ENCODE data around the gene TACC3. TPM values are rescaled to one million over a fixed set of nuclear protein-coding genes. Genes with fewer than 3 reads are reported as not detected.

The TACC3 gene
- total RNA-seq, 1 experiment from 2014 or later = 32.0 TPM

DNA sequence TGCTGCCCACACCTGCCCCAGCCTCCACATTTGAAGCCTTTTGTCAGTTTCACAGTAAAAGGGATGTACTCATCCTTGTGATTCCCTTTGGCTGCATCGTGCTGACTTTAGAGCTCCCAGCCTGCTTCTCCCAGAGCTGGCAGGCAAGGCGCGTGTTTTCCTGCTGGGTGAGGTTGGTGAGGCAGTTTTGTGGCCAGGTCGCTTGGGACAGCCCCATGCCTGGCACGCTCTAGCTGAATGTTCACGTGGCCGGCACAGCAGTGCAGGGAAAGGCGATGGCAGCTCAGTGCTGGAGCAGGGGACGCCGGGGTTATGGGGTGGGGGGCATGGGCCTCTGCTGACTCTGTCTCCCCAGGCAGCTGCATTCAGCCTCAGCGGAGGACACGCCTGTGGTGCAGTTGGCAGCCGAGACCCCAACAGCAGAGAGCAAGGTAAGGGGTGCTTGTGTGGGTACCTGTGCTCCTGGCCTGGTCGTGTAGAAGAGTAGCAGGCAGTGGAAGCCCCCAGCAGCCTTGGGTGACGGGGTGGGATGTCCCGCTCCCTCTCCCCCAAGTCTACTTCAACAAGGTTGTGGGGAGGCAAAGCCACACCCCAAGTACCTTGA, 9.3 kb downstream of the TACC3 start:
- no peak overlapping the region for H3K4me3 ChIP-seq (ENCODE audit: low read length)
- peaks cover 51% of the 10 kb centered on the region for H3K4me1 ChIP-seq (ENCODE audit: insufficient read depth, low read length)
- DNase-seq (no peak), ATAC-seq (no peak)
- H3K27me3 ChIP-seq (ENCODE audit: low read length) = no peaks in the 10 kb centered on the region
- H3K9me3 ChIP-seq (ENCODE audit: low read length) = no peaks in the 10 kb centered on the region
- BruUV-seq (replicated peaks) = no TSS peak
- H2AFZ ChIP-seq (ENCODE audit: low read length) = no peak overlapping the region
- TF ChIP-seq EZH2 (IDR thresholded peaks at IDR 0.05; ENCODE audit: low read length, unreplicated experiment) (no peak), CTCF (conservative IDR thresholded peaks at IDR 0.05; ENCODE audit: low read depth, low read length) (no peak), EZH2phosphoT487 (IDR thresholded peaks at IDR 0.05; ENCODE audit: borderline replicate concordance, low read length) (no peak)
- intact Hi-C loops (cut with micrococcal nuclease) = no loop called here
- H4K20me1 ChIP-seq (ENCODE audit: low read length) = peaks cover 14% of the 10 kb centered on the region; the same call in 1 of the 2 replicates
- H3K4me2 ChIP-seq (ENCODE audit: low read length) = peak overlapping the region; percentile 43; the same call in 1 of the 2 replicates
- H3K9me2 ChIP-seq (replicated peaks; ENCODE audit: low read length) = no peaks in the 10 kb centered on the region
- POLR2A ChIA-PET (ENCODE audit: unreplicated experiment) = interaction anchor here (0.6 kb wide), 1 partner anchor 453 kb away, joined by 3 read pairs; no protein-coding TSS in a partner anchor
- peak overlapping the region; percentile 83 for H3K27ac ChIP-seq (ENCODE audit: low read length)
- CTCF ChIA-PET = interaction anchor here (1.8 kb wide), 1 partner anchor 37 kb away, joined by 20 read pairs; no protein-coding TSS in a partner anchor
- no peaks in the 10 kb centered on the region for H3F3A ChIP-seq (ENCODE audit: low read length, unreplicated experiment)
- H3K79me2 ChIP-seq (ENCODE audit: low read length) = peaks cover 49% of the 10 kb centered on the region
- no peak overlapping the region; the same call in 1 of the 2 replicates for H3K9ac ChIP-seq (ENCODE audit: low read length)
- peaks cover 53% of the 10 kb centered on the region for H3K36me3 ChIP-seq (ENCODE audit: low read depth, low read length)

GRCh38 chr4:1731180-1731579, 9.9 kb downstream of the TACC3 start:
- peaks cover 53% of the 10 kb centered on the region for H3K36me3 ChIP-seq (ENCODE audit: low read depth, low read length)
- H3K9me3 ChIP-seq (ENCODE audit: low read length) = no peaks in the 10 kb centered on the region
- TF ChIP-seq CTCF (conservative IDR thresholded peaks at IDR 0.05; ENCODE audit: low read depth, low read length) (no peak), EZH2phosphoT487 (IDR thresholded peaks at IDR 0.05; ENCODE audit: borderline replicate concordance, low read length) (no peak), EZH2 (IDR thresholded peaks at IDR 0.05; ENCODE audit: low read length, unreplicated experiment) (no peak)
- H3K4me1 ChIP-seq (ENCODE audit: insufficient read depth, low read length) = peaks cover 47% of the 10 kb centered on the region
- peaks cover 14% of the 10 kb centered on the region; the same call in 1 of the 2 replicates for H4K20me1 ChIP-seq (ENCODE audit: low read length)
- peak; percentile 67 for ATAC-seq
- peak overlapping the region; percentile 43; the same call in 1 of the 2 replicates for H3K4me2 ChIP-seq (ENCODE audit: low read length)
- H3K9me2 ChIP-seq (replicated peaks; ENCODE audit: low read length) = no peaks in the 10 kb centered on the region
- H3K4me3 ChIP-seq (ENCODE audit: low read length) = no peak overlapping the region
- peaks cover 46% of the 10 kb centered on the region for H3K79me2 ChIP-seq (ENCODE audit: low read length)
- BruUV-seq (replicated peaks) = no TSS peak
- no peak overlapping the region for H2AFZ ChIP-seq (ENCODE audit: low read length)
- CTCF ChIA-PET = no interaction called here
- H3F3A ChIP-seq (ENCODE audit: low read length, unreplicated experiment) = no peaks in the 10 kb centered on the region
- POLR2A ChIA-PET (ENCODE audit: unreplicated experiment) = no interaction called here
- H3K27me3 ChIP-seq (ENCODE audit: low read length) = no peaks in the 10 kb centered on the region
- peak; percentile 88 for DNase-seq
- intact Hi-C loops (cut with micrococcal nuclease) = no loop called here
- H3K27ac ChIP-seq (ENCODE audit: low read length) = peak overlapping the region; percentile 83
- H3K9ac ChIP-seq (ENCODE audit: low read length) = no peak overlapping the region; the same call in 1 of the 2 replicates

DNA sequence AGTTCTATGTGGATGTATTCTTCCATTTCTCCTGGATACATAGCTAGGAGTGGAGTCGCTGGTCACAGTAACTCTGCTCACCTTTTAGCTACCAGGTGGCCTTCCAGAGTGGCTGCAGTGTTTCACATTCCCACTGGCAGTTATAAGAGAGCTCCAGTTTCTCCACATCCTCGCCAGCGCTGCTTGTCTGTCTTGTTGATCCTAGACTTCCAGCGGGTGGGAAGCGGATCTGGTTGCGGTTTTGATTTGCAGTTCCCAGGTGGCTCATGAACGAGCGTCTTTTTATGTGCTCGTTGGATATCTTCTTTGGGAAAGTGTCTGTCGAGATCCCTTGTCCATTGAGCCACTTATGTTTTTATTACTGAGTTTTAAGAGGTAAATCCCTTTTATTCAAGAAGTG, 11.6 kb downstream of the TACC3 start:
- H4K20me1 ChIP-seq (ENCODE audit: low read length) = peaks cover 14% of the 10 kb centered on the region; the same call in 1 of the 2 replicates
- ATAC-seq (no peak), DNase-seq (no peak)
- TF ChIP-seq EZH2phosphoT487 (IDR thresholded peaks at IDR 0.05; ENCODE audit: borderline replicate concordance, low read length) = no peak
- H3K79me2 ChIP-seq (ENCODE audit: low read length) = peaks cover 43% of the 10 kb centered on the region
- H2AFZ ChIP-seq (ENCODE audit: low read length) = no peak overlapping the region
- peaks cover 30% of the 10 kb centered on the region for H3K4me1 ChIP-seq (ENCODE audit: insufficient read depth, low read length)
- no peak overlapping the region for H3K4me2 ChIP-seq (ENCODE audit: low read length)
- ChIA-PET POLR2A (ENCODE audit: unreplicated experiment) (no interaction called here), CTCF (no interaction called here)
- intact Hi-C loops (cut with micrococcal nuclease) = no loop called here
- no TSS peak for BruUV-seq (replicated peaks)
- peaks cover 65% of the 10 kb centered on the region for H3K36me3 ChIP-seq (ENCODE audit: low read depth, low read length)
- H3K9me3 ChIP-seq (ENCODE audit: low read length) = no peaks in the 10 kb centered on the region
- H3K9me2 ChIP-seq (replicated peaks; ENCODE audit: low read length) = no peaks in the 10 kb centered on the region
- no peak overlapping the region for H3K9ac ChIP-seq (ENCODE audit: low read length)
- no peaks in the 10 kb centered on the region for H3K27me3 ChIP-seq (ENCODE audit: low read length)
- H3K27ac ChIP-seq (ENCODE audit: low read length) = no peak overlapping the region
- H3F3A ChIP-seq (ENCODE audit: low read length, unreplicated experiment) = no peaks in the 10 kb centered on the region
- no peak overlapping the region for H3K4me3 ChIP-seq (ENCODE audit: low read length)

All from PC-3 (cell line).